DOHH2 (cell line): ENCODE data around the gene DNAJC2.
"Not testable (repeated sequence)": the region's sequence is repeated elsewhere in the genome, so short reads cannot be mapped to it uniquely, and the experiment has no call there.

Experiments
- CTCF ChIP-seq: fragments of 200-600 bp; sonication (generic); IDR thresholded peaks from one replicate; pipeline ENCODE4 v1.5.1; 2014; ENCODE audit warnings: antibody characterized with exemption, mild to moderate bottlenecking, low read depth, low read length; ENCODE audit not compliant: poor library complexity, severe bottlenecking
- EZH2phosphoT487 ChIP-seq: fragments of 200-600 bp; sonication (generic); IDR thresholded peaks from 2 replicates; pipeline ENCODE4 v1.6.1; 2017; ENCODE audit warnings: borderline replicate concordance, mild to moderate bottlenecking, antibody characterized with exemption, low read length, moderate library complexity, mixed read lengths

- not testable (repeated sequence) for TF ChIP-seq CTCF, EZH2phosphoT487
Measured at GRCh38 chr7:103266229-103266628, 78.3 kb downstream of the DNAJC2 start.
